Endodermal cell (in vitro differentiated cells): ENCODE data around the gene MLLT3. TPM values are rescaled to one million over a fixed set of nuclear protein-coding genes. Genes with fewer than 3 reads are reported as not detected.

Experiments
- DNase-seq: peaks from one replicate; pipeline ENCODE4 v3.0.0-alpha.2; 2017
- H3K27ac ChIP-seq: 2 replicates; pipeline ENCODE4 v1.5.1; 2013; ENCODE audit warnings: mild to moderate bottlenecking, low read depth, low read length, moderate library complexity
- H3K27me3 ChIP-seq: 2 replicates; pipeline ENCODE4 v1.6.1; 2013; ENCODE audit warnings: mild to moderate bottlenecking, low read length, moderate library complexity; ENCODE audit not compliant: insufficient read depth, control insufficient read depth, poor library complexity, severe bottlenecking
- H3K36me3 ChIP-seq: 2 replicates; pipeline ENCODE4 v1.7.0; 2013; ENCODE audit warnings: mild to moderate bottlenecking, low read length, moderate library complexity; ENCODE audit not compliant: control insufficient read depth, insufficient read depth
- H3K4me1 ChIP-seq: one replicate; pipeline ENCODE4 v1.7.0; 2013; ENCODE audit warnings: low read length; ENCODE audit not compliant: control insufficient read depth, insufficient read depth
- H3K4me3 ChIP-seq: 2 replicates; pipeline ENCODE4 v1.5.1; 2013; ENCODE audit warnings: mild to moderate bottlenecking, low read length, moderate library complexity
- H3K9ac ChIP-seq: 2 replicates; pipeline ENCODE4 v1.6.1; 2013; ENCODE audit warnings: mild to moderate bottlenecking, low read length, moderate library complexity; ENCODE audit not compliant: poor library complexity, severe bottlenecking; ENCODE audit errors: extremely low read depth
- H3K9me3 ChIP-seq: 2 replicates; pipeline ENCODE4 v1.6.1; 2013; ENCODE audit warnings: mild to moderate bottlenecking, low read length, moderate library complexity; ENCODE audit not compliant: control insufficient read depth
- H3K27ac Mint-ChIP-seq: 2 replicates; pipeline ENCODE4 v1.8.0; 2020; ENCODE audit warnings: mixed read lengths
- H3K27me3 Mint-ChIP-seq: 2 replicates; pipeline ENCODE4 v1.8.0; 2021; ENCODE audit warnings: mild to moderate bottlenecking, mixed read lengths; ENCODE audit not compliant: insufficient read depth
- H3K36me3 Mint-ChIP-seq: 2 replicates; pipeline ENCODE4 v1.8.0; 2020; ENCODE audit warnings: low read depth, mixed read lengths
- H3K4me1 Mint-ChIP-seq: 2 replicates; pipeline ENCODE4 v1.8.0; 2020; ENCODE audit warnings: mixed read lengths
- H3K4me3 Mint-ChIP-seq: 2 replicates; pipeline ENCODE4 v1.8.0; 2020; ENCODE audit warnings: mild to moderate bottlenecking, moderate library complexity, mixed read lengths
- H3K9me3 Mint-ChIP-seq: 2 replicates; pipeline ENCODE4 v1.8.0; 2020; ENCODE audit warnings: mild to moderate bottlenecking, mixed read lengths
- CTCF ChIP-seq: fragments of 200-600 bp; sonication (generic); conservative IDR thresholded peaks from 2 replicates; pipeline ENCODE4 v1.5.0; 2021; ENCODE audit warnings: antibody characterized with exemption, mild to moderate bottlenecking
- WGBS, 2 experiments: methylation state at CpG; one replicate each; pipeline versions ENCODE4 v1.1.5 to v1.1.7; 2013; ENCODE audit warnings: missing lambda C conversion rate in 2 of 2, mixed read lengths in 1 of 2; ENCODE audit not compliant: insufficient coverage in 1 of 2, insufficient read length in 1 of 2; 5-methylcytosine and 5-hydroxymethylcytosine counted together
- total RNA-seq, 2 donors: library from RNA; stranded (reverse); fragmentation: NEBNext Ultra II Directional in 1 of 2; extraction: Animal tissue kit (Norgen Biotek cat#: 25700) in 1 of 2; gene quantifications; 2 replicates in 1 of 2; 3 replicates in 1 of 2; pipeline ENCODE4 v1.2.1, GENCODE V29; 2021

Gene MLLT3
- total RNA-seq, 2 donors from 2014 or later: 5.5 to 12.2 TPM

- H3K27me3 ChIP-seq: no peaks in the 10 kb centered on the region
- 95 to 98% methylated on average over 4 of the region's 4 CpGs for WGBS, 2 experiments
- no peak overlapping the region for H3K4me3 ChIP-seq
- H3K36me3 ChIP-seq: no peaks in the 10 kb centered on the region
- Mint-ChIP-seq H3K9me3 (no peaks in the 10 kb centered on the region), H3K27me3 (peaks cover 4% of the 10 kb centered on the region), H3K4me3 (no peak overlapping the region), H3K36me3 (no peaks in the 10 kb centered on the region), H3K27ac (no peak overlapping the region), H3K4me1 (peaks cover 10% of the 10 kb centered on the region)
- H3K9me3 ChIP-seq: no peaks in the 10 kb centered on the region
- H3K27ac ChIP-seq: no peak overlapping the region
- DNase-seq: no peak
- TF ChIP-seq CTCF: no peak
- H3K4me1 ChIP-seq: no peaks in the 10 kb centered on the region
- no peak overlapping the region for H3K9ac ChIP-seq
Measured at GRCh38 chr9:20566401-20566800, 55.9 kb downstream of the MLLT3 start.

GRCh38 chr9:20564650-20565049 is 57.6 kb downstream of the MLLT3 start:
- Mint-ChIP-seq H3K9me3 (no peaks in the 10 kb centered on the region), H3K36me3 (no peaks in the 10 kb centered on the region), H3K4me3 (no peak overlapping the region), H3K4me1 (peaks cover 10% of the 10 kb centered on the region), H3K27ac (no peak overlapping the region), H3K27me3 (peaks cover 4% of the 10 kb centered on the region)
- Histone ChIP-seq H3K9ac (no peak overlapping the region), H3K27ac (no peak overlapping the region), H3K4me1 (no peaks in the 10 kb centered on the region), H3K36me3 (no peaks in the 10 kb centered on the region), H3K27me3 (no peaks in the 10 kb centered on the region), H3K9me3 (no peaks in the 10 kb centered on the region), H3K4me3 (no peak overlapping the region)
- TF ChIP-seq CTCF: no peak
- 89% methylated on average over 3 of the region's 3 CpGs; no CpG with 5 or more reads in 1 of the 2 experiments for WGBS, 2 experiments
- DNase-seq: no peak

DNA sequence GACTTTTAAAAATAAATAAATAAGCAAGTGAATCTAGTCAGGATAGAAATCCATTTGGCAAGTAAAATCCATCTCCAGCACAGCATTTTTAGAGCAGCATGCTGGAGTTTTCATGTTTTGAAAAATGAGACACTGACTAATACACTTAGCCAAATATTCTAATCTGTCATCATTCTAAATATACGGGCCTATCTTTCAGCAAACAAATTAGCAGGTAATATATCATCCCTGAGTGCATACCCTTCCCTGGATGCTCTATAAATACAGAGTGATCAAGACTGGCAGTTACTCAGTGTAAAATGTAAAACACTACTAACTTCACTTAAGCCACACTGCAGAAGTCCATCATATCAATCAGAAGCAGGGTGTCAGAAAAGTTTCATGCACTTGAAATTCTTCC is 58.4 kb downstream of the MLLT3 start:
- no peaks in the 10 kb centered on the region for H3K9me3 ChIP-seq
- peaks cover 4% of the 10 kb centered on the region for H3K27me3 Mint-ChIP-seq
- H3K4me3 ChIP-seq: no peak overlapping the region
- H3K36me3 ChIP-seq: no peaks in the 10 kb centered on the region
- no peaks in the 10 kb centered on the region for H3K9me3 Mint-ChIP-seq
- no peak overlapping the region for H3K9ac ChIP-seq
- TF ChIP-seq CTCF: no peak
- WGBS, 2 experiments: 50 to 76% methylated on average over 1 of the region's 1 CpG
- H3K27ac Mint-ChIP-seq: no peak overlapping the region
- DNase-seq: no peak
- H3K4me1 Mint-ChIP-seq: peaks cover 10% of the 10 kb centered on the region
- H3K36me3 Mint-ChIP-seq: no peaks in the 10 kb centered on the region
- H3K27me3 ChIP-seq: no peaks in the 10 kb centered on the region
- H3K27ac ChIP-seq: no peak overlapping the region
- no peak overlapping the region for H3K4me3 Mint-ChIP-seq
- H3K4me1 ChIP-seq: no peaks in the 10 kb centered on the region
